D721Med (cell line): ENCODE measurements around the gene RARS1.

Source experiments
- DNase-seq: peaks from one replicate; pipeline ENCODE4 v3.0.0; 2011; ENCODE audit warnings: low spot score; ENCODE audit not compliant: insufficient read length
- FAIRE-seq: peaks from 2 replicates; lab custom pipeline; 2011; peaks lifted over from hg19 to GRCh38; lab: Jason Lieb, UNC
- TF ChIP-seq, protein P1 (sequence below): IDR thresholded peaks from 2 replicates; pipeline ENCODE4 v1.5.1; 2012; ENCODE audit warnings: mild to moderate bottlenecking, control low read depth; ENCODE audit not compliant: insufficient read depth; ENCODE audit errors: missing control alignments

RARS1 gene

DNA sequence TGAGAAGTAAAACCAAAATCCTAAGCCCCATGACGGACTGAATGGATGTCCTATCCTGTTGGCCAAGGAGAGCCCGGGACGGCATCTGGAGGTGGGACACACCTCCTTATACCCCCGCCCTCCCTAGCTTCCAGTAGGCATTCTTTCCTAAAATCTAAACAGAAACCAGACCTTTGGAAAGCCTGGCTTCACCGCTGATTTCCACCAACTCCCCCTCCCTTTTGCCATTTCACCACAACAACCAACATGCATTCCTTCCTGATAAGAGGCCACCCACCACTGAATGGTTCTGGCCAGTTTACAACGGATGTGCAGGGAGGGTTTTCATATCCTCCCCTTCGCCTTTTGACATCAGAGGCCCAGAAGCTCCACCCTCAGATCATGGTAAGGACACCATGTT, 9.2 kb upstream of the RARS1 start:
- TF ChIP-seq, protein P1, sequence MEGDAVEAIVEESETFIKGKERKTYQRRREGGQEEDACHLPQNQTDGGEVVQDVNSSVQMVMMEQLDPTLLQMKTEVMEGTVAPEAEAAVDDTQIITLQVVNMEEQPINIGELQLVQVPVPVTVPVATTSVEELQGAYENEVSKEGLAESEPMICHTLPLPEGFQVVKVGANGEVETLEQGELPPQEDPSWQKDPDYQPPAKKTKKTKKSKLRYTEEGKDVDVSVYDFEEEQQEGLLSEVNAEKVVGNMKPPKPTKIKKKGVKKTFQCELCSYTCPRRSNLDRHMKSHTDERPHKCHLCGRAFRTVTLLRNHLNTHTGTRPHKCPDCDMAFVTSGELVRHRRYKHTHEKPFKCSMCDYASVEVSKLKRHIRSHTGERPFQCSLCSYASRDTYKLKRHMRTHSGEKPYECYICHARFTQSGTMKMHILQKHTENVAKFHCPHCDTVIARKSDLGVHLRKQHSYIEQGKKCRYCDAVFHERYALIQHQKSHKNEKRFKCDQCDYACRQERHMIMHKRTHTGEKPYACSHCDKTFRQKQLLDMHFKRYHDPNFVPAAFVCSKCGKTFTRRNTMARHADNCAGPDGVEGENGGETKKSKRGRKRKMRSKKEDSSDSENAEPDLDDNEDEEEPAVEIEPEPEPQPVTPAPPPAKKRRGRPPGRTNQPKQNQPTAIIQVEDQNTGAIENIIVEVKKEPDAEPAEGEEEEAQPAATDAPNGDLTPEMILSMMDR, result no peak
- DNase-seq, result no peak
- no peak for FAIRE-seq

DNA sequence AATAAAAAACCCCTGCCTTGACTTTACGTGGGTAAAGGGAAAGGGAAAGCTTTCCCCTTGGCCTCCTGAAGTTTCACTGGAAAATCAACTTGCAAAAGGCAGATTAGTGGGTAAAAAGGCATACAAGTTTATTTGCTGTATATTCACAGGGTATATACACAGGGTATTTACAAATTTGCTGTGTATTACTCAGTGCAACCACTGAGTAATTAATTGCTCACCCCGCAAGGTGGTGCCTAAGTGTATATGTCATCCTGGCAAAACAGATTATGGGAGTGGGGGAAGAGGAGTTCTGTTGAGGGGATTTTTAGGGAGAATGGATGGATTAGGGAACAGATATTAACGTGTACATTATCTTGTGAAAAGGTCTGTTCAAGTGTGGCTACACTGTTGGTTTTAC, 7.1 kb upstream of the RARS1 start:
- TF ChIP-seq, protein P1, result no peak
- no peak for DNase-seq
- no peak for FAIRE-seq

DNA sequence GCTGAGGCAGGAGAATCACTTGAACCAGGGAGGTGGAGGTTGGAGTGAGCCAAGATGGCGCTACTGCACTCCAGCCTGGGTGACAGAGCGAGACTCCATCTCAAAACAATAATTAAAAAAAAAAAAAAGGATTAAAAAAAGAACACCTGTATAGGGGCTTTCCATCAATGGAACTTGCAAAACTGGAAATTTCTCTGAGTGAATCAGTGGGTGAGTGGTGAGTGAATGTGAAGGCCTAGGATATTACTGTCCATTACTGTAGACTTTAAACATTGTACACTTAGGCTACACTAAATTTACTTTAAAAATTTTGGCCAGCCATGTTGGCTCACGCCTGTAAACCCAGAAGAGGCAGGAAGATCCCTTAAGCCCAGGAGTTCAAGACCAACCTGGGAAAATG, 5.7 kb upstream of the RARS1 start:
- FAIRE-seq, result no peak
- TF ChIP-seq, protein P1, result no peak
- DNase-seq, result no peak

DNA sequence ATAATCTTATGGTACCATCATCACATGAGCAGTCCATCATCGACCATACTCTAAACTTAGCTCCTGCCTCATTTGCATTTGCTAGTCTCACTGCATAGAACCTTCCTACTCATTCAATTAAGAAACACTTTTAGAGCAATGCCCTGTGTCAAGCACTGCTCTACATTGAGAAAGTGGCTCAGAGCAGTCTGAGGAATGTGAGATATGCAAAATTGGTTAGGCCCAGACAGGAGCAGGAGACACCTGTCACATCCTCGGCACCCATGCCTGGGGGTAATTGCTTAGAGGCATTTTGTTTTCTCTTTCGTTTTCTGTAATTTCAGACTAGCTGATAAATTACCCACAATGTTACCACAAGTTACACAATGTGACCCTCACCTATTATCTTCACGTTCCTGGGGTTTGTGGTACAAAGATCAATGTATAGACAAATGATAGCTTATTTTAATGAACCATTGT, 4.9 kb upstream of the RARS1 start:
- FAIRE-seq (no peak), DNase-seq (no peak)
- TF ChIP-seq, protein P1, result no peak

DNA sequence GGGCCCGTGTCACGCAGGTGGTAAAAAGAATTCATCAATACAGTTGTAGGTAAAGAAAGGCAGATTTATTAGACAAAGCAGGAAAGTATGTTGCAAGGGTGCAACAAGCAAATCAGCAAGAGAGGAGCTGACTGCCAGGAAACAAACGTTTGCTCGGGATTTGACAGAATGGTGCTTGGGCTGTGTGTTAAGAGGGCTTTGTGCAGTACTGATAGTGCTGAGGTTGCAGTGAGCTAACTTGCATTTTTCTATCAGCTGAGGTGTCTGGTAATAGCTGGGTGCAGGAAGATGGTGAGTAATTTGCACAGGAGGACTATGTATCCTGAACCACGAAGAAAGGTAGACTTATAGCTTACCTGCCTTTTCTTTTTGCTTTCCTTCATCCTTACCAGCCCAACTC, 3.9 kb upstream of the RARS1 start:
- TF ChIP-seq, protein P1, result no peak
- no peak for DNase-seq
- FAIRE-seq, result no peak

DNA sequence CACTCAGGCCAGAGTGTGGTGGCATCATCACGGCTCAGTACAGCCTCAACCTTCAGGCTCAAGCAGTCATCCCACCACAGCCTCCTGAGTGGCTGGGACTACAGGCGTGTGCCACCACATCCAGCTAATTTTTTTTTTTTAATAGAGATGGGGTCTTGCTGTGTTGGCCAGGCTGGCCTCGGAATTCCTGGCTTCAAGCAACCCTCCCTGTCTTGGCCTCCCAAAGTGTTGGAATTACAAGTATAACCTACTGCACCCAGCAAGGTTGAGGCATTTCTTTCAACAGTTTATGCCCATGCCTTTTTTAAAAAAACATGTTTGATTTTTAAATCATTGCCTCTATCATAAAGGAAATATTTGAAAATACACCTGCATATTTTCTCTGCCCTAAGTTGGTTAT, 2.8 kb downstream of the RARS1 start:
- no peak for DNase-seq
- TF ChIP-seq, protein P1, result no peak
- FAIRE-seq, result no peak

DNA sequence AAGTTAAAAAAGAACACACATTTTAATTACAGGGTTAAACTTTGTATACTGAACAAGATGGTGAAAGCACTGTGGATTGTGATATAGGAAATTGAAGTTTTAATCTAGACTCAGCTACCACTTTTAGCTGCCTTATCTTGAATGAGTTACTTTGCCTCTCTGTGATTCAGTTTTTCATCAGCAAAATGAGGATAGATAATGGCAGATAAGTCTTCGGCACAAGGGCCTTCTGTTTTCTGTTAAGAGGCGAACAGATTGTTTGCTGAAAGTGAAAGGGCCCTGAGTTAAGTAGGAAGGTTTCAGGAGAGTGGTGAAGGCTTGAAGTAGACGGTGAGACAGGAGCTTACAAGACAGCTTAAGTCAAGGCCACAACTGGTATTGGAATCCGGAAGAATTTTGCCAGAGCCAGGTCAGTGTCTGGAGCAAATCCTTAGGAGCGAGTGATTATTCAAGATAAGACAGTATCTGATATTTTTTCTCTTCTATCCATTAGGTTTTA, 7.8 kb downstream of the RARS1 start:
- FAIRE-seq (no peak), DNase-seq (no peak)
- TF ChIP-seq, protein P1, result no peak
